ENCODE results near the gene SOX8. TPM values are rescaled to one million over a fixed set of nuclear protein-coding genes. Genes with fewer than 3 reads are reported as not detected.

Gene SOX8
- total RNA-seq, 1 experiment from 2014 or later: not detected

DNA sequence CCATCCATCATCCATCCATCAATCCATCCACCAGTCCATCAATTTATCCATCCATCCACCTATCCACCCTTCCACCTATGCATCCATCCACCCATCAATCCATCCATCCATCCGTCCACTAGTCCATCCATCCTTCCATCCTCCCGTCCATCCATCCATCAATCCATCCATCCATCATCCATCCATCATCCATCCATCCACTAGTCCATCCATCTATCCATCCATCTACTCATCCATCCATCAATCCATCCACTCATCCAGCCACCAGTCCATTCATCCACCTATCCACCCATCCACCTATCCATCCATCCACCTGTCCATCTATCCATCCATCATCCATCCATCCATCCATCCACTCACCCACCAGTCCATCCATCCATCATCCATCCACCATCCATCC lies 51.0 kb downstream of the SOX8 start:
- Mint-ChIP-seq H3K9me3 (ENCODE audit: unreplicated experiment) (no peaks in the 10 kb centered on the region), H3K36me3 (ENCODE audit: insufficient read depth, unreplicated experiment) (no peaks in the 10 kb centered on the region), H3K4me3 (ENCODE audit: unreplicated experiment) (no peak overlapping the region), H3K4me1 (ENCODE audit: insufficient read depth, unreplicated experiment) (no peaks in the 10 kb centered on the region), H3K27ac (ENCODE audit: low read depth, unreplicated experiment) (no peak overlapping the region), H3K27me3 (ENCODE audit: insufficient read depth, unreplicated experiment) (no peaks in the 10 kb centered on the region)
- no TSS peak for BruUV-seq (replicated peaks)
- TF ChIP-seq, protein P1, sequence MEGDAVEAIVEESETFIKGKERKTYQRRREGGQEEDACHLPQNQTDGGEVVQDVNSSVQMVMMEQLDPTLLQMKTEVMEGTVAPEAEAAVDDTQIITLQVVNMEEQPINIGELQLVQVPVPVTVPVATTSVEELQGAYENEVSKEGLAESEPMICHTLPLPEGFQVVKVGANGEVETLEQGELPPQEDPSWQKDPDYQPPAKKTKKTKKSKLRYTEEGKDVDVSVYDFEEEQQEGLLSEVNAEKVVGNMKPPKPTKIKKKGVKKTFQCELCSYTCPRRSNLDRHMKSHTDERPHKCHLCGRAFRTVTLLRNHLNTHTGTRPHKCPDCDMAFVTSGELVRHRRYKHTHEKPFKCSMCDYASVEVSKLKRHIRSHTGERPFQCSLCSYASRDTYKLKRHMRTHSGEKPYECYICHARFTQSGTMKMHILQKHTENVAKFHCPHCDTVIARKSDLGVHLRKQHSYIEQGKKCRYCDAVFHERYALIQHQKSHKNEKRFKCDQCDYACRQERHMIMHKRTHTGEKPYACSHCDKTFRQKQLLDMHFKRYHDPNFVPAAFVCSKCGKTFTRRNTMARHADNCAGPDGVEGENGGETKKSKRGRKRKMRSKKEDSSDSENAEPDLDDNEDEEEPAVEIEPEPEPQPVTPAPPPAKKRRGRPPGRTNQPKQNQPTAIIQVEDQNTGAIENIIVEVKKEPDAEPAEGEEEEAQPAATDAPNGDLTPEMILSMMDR (IDR thresholded peaks at IDR 0.05; ENCODE audit: unreplicated experiment): no peak
- DNase-seq (ENCODE audit: unreplicated experiment): no peak
- ChIA-PET CTCF (no interaction called here), POLR2A (no interaction called here)
- intact Hi-C loops (cut with micrococcal nuclease): no loop called here

DNA sequence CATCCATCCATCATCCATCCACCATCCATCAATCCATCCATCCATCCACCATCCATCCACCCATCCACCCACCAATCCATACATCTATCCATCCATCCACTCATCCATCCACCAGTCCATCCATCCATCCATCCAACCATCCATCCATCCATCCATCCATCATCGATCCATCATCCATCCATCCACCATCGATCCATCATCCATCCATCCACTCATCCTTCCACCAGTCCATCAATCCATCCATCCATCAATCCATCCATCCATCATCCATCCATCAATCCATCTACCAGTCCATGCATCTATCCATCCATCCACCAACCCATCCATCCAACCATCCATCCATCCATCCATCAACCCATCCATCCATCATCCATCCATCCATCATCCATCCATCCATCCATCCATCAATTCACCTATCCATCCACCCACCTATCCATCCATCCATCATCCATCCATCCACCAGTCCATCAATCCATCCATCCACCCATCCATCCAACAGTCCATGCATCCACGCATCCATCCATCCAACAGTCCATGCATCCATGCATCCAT lies 51.6 kb downstream of the SOX8 start:
- H3K9me3 Mint-ChIP-seq (ENCODE audit: unreplicated experiment): no peaks in the 10 kb centered on the region
- no peaks in the 10 kb centered on the region for H3K4me1 Mint-ChIP-seq (ENCODE audit: insufficient read depth, unreplicated experiment)
- BruUV-seq (replicated peaks): no TSS peak
- H3K27me3 Mint-ChIP-seq (ENCODE audit: insufficient read depth, unreplicated experiment): no peaks in the 10 kb centered on the region
- DNase-seq (ENCODE audit: unreplicated experiment): no peak
- POLR2A ChIA-PET: no interaction called here
- no peak overlapping the region for H3K4me3 Mint-ChIP-seq (ENCODE audit: unreplicated experiment)
- CTCF ChIA-PET: no interaction called here
- TF ChIP-seq, protein P1 (IDR thresholded peaks at IDR 0.05; ENCODE audit: unreplicated experiment): no peak
- H3K27ac Mint-ChIP-seq (ENCODE audit: low read depth, unreplicated experiment): no peak overlapping the region
- intact Hi-C loops (cut with micrococcal nuclease): no loop called here
- H3K36me3 Mint-ChIP-seq (ENCODE audit: insufficient read depth, unreplicated experiment): no peaks in the 10 kb centered on the region

DNA sequence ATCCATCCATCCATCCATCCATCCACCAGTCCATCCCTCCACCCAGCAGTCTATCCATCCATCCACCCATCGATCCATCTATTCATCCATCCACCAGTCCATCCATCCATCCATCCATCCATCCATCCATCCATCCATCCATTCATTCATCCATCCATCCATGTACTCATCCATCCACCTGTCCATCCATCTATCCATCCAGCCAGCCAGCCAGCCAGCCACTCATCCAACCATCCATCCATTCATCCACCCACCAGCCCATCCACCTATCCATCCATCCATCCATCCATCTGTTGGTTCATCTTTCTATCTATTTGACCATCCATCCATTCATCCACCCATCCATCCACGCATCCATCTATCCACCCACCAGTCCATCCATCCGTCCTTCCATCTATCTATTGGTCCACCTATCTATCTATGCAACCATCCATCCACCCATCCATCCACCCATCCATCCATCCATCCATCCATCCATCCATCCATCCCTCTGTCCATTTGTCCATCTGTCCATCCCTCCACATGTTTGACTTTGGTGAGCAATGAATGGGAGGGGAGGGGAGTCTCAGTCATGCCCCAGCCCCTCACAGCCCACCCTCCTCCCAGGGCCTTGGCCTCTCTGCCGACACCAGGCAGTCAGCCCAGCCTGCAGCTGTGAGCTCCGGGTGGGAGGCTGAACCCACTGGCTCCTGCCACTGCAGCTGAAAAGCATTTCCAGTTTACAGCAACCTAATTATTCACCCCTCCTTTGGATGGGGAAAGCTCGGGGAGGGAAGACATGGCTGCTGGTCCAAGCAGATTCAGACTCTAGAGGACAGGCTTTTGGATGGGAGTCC lies 52.9 kb downstream of the SOX8 start:
- no peak overlapping the region for H3K27ac Mint-ChIP-seq (ENCODE audit: low read depth, unreplicated experiment)
- H3K4me3 Mint-ChIP-seq (ENCODE audit: unreplicated experiment): no peak overlapping the region
- TF ChIP-seq, protein P1 (IDR thresholded peaks at IDR 0.05; ENCODE audit: unreplicated experiment): no peak
- H3K4me1 Mint-ChIP-seq (ENCODE audit: insufficient read depth, unreplicated experiment): no peaks in the 10 kb centered on the region
- no peaks in the 10 kb centered on the region for H3K27me3 Mint-ChIP-seq (ENCODE audit: insufficient read depth, unreplicated experiment)
- no peak for DNase-seq (ENCODE audit: unreplicated experiment)
- no peaks in the 10 kb centered on the region for H3K9me3 Mint-ChIP-seq (ENCODE audit: unreplicated experiment)
- intact Hi-C loops (cut with micrococcal nuclease): no loop called here
- no TSS peak for BruUV-seq (replicated peaks)
- H3K36me3 Mint-ChIP-seq (ENCODE audit: insufficient read depth, unreplicated experiment): no peaks in the 10 kb centered on the region
- ChIA-PET CTCF (no interaction called here), POLR2A (no interaction called here)

DNA sequence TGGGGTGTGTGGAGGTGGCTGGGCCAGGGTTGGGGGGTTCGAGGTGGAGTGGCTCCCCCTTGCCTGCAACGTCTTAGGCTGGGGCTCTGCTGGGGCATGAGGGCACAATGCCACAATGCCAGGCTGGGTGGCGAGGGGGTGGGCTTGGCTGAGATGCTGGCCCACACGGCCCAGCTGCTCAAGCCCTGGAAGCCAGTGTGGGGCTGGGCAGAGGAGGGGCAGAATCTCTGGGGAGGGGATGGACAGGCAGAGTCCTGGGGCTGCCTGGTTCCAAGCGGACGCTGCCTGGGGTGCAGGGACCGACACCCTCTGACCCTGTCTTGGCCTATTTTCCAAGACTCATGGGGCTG lies 53.5 kb downstream of the SOX8 start:
- no peak overlapping the region for H3K27ac Mint-ChIP-seq (ENCODE audit: low read depth, unreplicated experiment)
- no peaks in the 10 kb centered on the region for H3K27me3 Mint-ChIP-seq (ENCODE audit: insufficient read depth, unreplicated experiment)
- H3K9me3 Mint-ChIP-seq (ENCODE audit: unreplicated experiment): no peaks in the 10 kb centered on the region
- DNase-seq (ENCODE audit: unreplicated experiment): no peak
- CTCF ChIA-PET: no interaction called here
- no peak overlapping the region for H3K4me3 Mint-ChIP-seq (ENCODE audit: unreplicated experiment)
- no peaks in the 10 kb centered on the region for H3K36me3 Mint-ChIP-seq (ENCODE audit: insufficient read depth, unreplicated experiment)
- intact Hi-C loops (cut with micrococcal nuclease): no loop called here
- no TSS peak for BruUV-seq (replicated peaks)
- H3K4me1 Mint-ChIP-seq (ENCODE audit: insufficient read depth, unreplicated experiment): no peaks in the 10 kb centered on the region
- TF ChIP-seq, protein P1 (IDR thresholded peaks at IDR 0.05; ENCODE audit: unreplicated experiment): no peak
- POLR2A ChIA-PET: no interaction called here

Measured in MCF 10A (cell line).